Erythroblast (primary cell): Measurements from ENCODE around the gene NFKB2.

ENCODE experiments used
- GATA1 ChIP-seq: IDR thresholded peaks from 2 replicates; pipeline ENCODE4 v1.6.1; 2011; ENCODE audit warnings: low read depth, mild to moderate bottlenecking, control low read depth, low read length, moderate library complexity
- POLR2A ChIP-seq: IDR thresholded peaks from 2 replicates; pipeline ENCODE4 v1.6.1; 2011; ENCODE audit warnings: mild to moderate bottlenecking, low read length

DNA sequence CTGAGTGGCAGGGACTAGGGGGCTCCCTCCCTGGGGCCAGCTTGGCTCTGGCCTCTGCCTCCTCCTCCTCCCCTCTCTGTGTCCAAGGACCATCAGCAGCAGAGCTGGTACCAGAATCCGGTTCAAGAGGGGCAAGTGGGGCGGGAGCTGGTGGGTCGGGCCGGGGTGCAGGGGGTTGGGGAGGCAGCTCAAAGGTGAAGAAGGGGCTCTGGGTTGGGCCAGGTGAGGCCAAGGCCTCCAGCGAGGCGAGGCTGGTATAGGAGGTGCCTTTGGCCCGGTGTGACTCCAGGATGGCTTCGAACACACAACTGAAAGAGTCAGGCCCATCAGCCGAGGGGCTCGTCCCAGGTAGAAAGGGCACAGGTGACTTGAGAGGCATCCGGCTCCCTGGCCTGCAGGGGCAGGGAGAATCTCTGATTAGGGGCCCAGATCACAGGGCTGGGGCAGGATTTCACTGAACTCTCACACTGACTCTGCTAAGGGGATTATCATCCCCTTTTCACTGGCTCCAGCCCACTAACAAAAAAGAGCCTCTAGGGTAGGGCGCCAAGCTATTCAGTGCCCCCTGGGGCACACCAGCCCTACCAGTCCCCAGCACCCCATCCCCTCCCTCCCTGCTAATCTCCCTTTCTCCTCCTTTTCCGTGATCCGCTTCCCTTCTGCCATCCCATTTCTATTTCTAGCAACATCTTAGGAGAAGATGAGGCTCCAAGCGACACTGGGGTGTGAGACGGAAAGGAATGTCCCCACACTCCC, 18.5 kb downstream of the NFKB2 start:
- no peak for TF ChIP-seq POLR2A
- no peak for TF ChIP-seq GATA1
